SK-N-SH (cell line): ENCODE data around the gene CENPP.
A peak's percentile ranks its signal among the peaks of the same experiment; 100 is the strongest.

Experiments used
- CHD2 ChIP-seq: fragments of 150-350 bp; IDR thresholded peaks from 2 replicates; pipeline ENCODE4 v1.6.1; 2018; ENCODE audit warnings: low read length; ENCODE audit not compliant: partially characterized antibody
- CTCF ChIP-seq: fragments of 200-600 bp; sonication (generic); IDR thresholded peaks from 2 replicates; pipeline ENCODE4 v1.6.1; 2017; ENCODE audit warnings: antibody characterized with exemption, mild to moderate bottlenecking, moderate library complexity
- ELF1 ChIP-seq: IDR thresholded peaks from 2 replicates; pipeline ENCODE4 v1.4.0; 2012
- EP300 ChIP-seq, 2 experiments: IDR thresholded peaks; 2 replicates each; pipeline versions ENCODE4 v1.4.0 to v1.6.1; 2012; ENCODE audit warnings: borderline replicate concordance in 1 of 2, low read depth in 1 of 2, low read length in 1 of 2
- NFIC ChIP-seq: IDR thresholded peaks from 2 replicates; pipeline ENCODE4 v1.4.0; 2012; ENCODE audit warnings: borderline replicate concordance
- POLR2AphosphoS5 ChIP-seq: IDR thresholded peaks from 2 replicates; pipeline ENCODE4 v1.6.1; 2012; ENCODE audit warnings: low read depth, low read length
- RAD21 ChIP-seq: IDR thresholded peaks from 2 replicates; pipeline ENCODE4 v1.6.1; 2012; ENCODE audit warnings: mild to moderate bottlenecking, low read length
- SIN3A ChIP-seq: IDR thresholded peaks from 2 replicates; pipeline ENCODE4 v1.6.1; 2012; ENCODE audit warnings: low read depth, mild to moderate bottlenecking, low read length, moderate library complexity, borderline replicate concordance
- SMC3 ChIP-seq: IDR thresholded peaks from 2 replicates; pipeline ENCODE4 v1.6.1; 2012; ENCODE audit warnings: low read depth, low read length, improper control_type of control experiment
- TEAD4 ChIP-seq: IDR thresholded peaks from 2 replicates; pipeline ENCODE4 v1.4.0; 2012; ENCODE audit warnings: mild to moderate bottlenecking, borderline replicate concordance; ENCODE audit not compliant: insufficient read depth
- USF1 ChIP-seq: IDR thresholded peaks from 2 replicates; pipeline ENCODE4 v1.4.0; 2012; ENCODE audit warnings: low read depth, borderline replicate concordance
- ZBTB33 ChIP-seq: IDR thresholded peaks from 2 replicates; pipeline ENCODE4 v1.4.0; 2012; ENCODE audit warnings: low read depth, borderline replicate concordance

GRCh38 chr9:92438900-92439526 lies 113.3 kb downstream of the CENPP start:
- peak; percentile 55 for TF ChIP-seq CTCF
- no peak for TF ChIP-seq POLR2AphosphoS5
- no peak for TF ChIP-seq ZBTB33
- TF ChIP-seq SIN3A: no peak
- TF ChIP-seq TEAD4: no peak
- no peak for TF ChIP-seq ELF1
- TF ChIP-seq USF1: no peak
- TF ChIP-seq RAD21: peak; percentile 66
- TF ChIP-seq SMC3: peak; percentile 27
- no peak for TF ChIP-seq NFIC
- no peak for TF ChIP-seq CHD2
- no peak for TF ChIP-seq EP300 (IDR thresholded peaks at IDR 0.05; ENCODE audit: borderline replicate concordance in 1 of 2, low read depth in 1 of 2, low read length in 1 of 2)
